Measurements from ENCODE around the gene PER1.

The PER1 gene

DNA sequence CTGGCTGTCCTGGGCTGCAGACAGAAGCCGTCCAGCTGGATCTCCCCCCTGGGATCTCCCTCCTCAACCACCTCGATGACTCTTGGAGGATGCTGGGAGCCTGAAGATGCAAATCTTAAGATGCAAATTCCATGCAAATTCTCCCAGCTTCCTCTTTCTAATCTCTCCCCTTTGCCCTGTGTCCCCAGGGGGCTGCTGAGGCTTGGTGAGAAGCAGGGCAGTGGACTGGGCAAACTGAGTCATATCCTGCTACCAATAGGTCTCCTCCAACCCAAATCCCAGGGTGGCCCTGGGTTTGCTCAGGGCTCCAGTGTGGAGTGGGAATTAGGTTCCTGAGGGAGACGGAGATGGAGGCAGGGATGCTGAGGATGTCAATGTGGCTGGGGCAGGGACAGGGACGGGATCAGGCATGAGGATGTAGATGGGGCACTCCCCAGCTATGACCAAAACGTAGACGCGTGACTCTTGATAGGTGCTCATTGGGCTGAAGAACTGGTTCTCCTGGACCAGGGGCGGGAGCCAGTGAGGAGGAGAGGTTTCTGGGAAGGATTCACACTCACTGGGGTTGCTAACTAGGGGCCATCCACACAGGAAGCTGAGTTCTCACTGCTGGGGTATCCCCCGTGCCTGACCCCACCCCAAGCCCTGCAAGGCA is 61.0 kb downstream of the PER1 start:
- Histone ChIP-seq H3K27me3 (ENCODE audit: control insufficient read depth in 1 of 2, insufficient read depth in 2 of 2, low read length in 2 of 2) (peaks cover 4 to 5% of the 10 kb centered on the region in 2 donors), H3K36me3 (ENCODE audit: insufficient read depth, low read length) (no peaks in the 10 kb centered on the region), H3K9me3 (ENCODE audit: low read length) (no peaks in the 10 kb centered on the region), H3K4me1 (ENCODE audit: insufficient read depth, low read length) (no peaks in the 10 kb centered on the region), H3K9ac (ENCODE audit: low read length) (no peak overlapping the region), H3K27ac (ENCODE audit: low read depth, low read length) (no peak overlapping the region), H3K4me3 (ENCODE audit: low read depth in 1 of 2, low read length in 2 of 2) (no peak overlapping the region)

Measured in muscle layer of colon (tissue), 2 donors.